CD4-positive, alpha-beta T cell treated with Interleukin-6 at 100 ng/mL for 8 hours (primary cell): Measurements from ENCODE around the gene EGR2.

Experiments
- DNase-seq: peaks from one replicate; pipeline ENCODE4 v3.0.0-alpha.2; 2020; ENCODE audit warnings: mixed read lengths, low spot score

EGR2 gene

DNA sequence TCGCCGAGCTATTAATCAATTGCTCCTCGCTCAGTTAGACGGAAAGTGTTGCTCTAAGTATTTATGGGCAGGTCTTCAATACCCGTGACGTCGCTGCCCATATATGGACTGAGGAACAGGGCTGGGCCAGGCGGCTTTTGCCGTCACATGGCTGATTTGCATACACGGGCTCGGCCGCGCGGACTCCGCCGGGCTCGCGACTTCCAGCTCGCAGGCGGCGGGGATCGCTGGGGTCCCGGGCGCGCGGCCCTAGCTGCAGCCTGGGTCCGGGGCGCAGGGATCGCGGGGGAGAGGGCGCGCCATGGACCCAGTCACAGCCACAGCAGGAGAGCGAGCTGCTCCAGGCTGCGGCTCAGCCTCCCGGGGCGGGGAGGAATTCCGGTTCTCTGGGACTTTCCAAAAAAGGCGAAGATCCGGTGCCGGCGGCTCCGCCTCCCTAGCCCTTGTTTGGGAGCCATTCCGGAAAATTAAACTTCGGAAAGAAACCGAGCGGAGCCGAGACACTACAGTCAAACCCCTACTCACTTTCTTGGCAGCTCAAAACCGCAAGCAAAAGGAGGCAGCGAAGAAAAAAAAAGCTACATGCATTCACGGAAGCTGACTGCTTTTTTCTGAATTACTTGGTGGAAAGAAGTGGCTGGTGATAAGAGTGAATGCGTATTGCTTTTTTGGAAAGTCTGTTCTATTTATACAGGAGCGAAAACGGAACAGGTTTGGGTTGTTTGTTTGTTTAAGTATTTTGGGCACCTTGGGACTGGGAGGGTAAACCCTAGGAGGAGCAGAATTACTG lies at the start of gene EGR2:
Gene EGR2 (minus strand): TSS at position 36 of the 790 bp plus-strand sequence. CDS start 337 bp downstream, outside the sequence.
- DNase-seq, result peak; percentile 95

DNA sequence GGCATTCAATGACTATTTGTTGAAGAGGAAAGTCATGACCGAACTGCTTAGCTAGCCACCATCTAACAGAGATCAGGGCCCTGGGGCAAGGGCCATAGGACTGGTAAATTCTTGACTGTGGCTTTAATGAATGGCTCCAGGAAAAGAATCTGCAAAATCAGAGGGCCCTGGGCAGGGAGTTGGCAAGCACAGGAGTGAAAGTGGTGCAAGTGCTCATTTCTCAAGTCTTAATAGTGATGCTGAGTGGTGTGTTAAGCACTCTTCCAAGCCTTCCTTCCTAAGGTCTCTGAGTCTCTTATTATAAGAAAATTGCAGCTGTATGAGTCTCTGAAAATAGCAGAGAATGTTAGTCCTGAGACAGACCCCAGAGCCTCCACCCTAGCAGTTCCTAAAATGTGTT lies 46.3 kb upstream of the EGR2 start:
- DNase-seq, result no peak

DNA sequence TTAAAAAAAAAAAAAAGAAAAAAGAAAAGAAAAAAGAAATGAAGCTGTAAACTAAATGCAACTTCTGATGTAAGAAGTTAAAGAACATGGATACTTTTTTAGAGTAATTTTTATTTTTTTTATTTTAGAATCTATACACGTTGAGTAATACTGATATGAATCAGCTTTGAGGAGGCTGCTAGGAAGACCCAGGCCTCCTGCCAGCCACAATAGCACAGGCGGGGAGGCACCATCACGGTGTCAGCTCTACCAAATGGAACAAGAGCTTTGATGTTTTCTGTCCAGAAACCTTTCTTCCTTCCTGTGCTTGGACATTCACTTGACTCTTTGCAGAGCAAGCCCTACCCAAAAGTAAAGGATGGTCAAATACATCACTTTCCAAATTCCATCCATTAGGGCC lies 45.3 kb upstream of the EGR2 start:
- no peak for DNase-seq

DNA sequence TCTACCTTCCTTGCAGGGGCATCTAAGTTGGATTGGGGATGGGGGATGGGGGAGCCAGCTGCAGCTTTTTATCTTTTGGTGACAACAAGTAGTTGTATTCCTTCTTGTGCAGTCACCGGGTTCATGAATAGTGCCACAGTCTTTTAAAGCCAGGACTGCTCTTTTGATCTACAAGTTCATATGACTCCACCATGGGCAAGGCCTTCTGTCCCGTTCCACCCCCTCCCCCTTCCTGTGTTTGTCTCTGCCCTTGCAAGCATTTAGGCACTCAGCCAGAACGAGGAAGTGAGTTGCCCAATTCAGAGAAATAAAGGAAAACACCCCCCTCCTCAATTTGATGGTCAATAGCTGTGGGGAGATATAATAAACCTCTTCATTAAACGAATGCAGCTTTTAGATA lies 44.8 kb upstream of the EGR2 start:
- no peak for DNase-seq

DNA sequence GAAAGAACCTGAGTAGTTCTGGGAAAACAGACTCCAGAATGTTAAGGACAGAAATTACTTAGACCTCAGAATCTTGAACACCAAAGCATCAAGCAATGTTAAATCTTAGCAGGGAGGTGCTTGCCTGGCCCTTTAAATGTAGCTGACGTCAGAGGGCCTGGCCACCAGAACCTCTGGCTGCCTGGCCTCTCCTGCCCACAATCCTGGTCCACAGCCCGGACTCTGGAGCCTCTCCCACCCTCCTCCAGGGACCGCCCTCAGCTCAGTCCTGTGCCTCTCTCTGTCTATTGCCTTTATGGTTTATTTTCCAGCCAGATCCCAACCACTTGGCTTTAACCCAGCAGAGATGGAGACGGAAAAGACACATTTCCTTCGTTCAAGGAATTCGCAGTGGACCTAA lies 42.2 kb upstream of the EGR2 start:
- DNase-seq, result no peak

DNA sequence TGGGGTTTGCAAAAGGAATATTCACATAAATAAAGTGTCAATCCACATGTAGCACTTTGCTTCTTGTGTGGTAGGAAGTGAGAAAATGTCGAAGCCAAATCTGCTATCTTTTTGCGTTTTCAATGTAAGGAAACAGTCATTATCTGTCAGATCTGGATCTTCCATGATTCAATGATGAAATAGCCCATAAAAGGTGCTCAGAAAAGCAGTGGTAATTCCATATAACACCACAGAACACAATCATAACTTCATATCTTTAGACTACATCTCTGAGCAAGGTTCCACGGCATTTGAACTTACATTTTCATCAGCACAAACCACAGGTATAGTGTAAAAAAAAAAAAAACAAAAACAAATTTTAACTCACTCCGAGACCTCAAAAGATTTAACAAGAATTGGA lies 39.9 kb upstream of the EGR2 start:
- DNase-seq, result no peak

DNA sequence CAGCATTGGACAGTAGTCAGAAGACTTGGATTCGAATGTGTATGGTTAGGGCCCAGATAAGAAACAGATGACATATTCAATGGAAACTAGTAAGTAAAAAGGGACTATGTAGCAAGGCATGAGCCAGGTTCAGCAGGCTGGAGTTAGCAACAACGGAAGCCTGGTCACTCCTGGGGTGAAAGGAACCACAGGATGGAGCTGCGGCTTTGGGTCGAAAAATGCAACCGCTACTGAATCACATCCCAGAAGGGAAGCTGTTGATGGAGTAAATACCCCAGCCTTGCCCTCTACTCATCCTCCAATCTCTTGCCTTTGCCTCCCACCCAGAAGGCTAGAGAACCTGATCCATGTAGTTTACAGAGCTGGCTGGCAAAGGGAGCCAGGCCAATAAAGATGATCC lies 37.5 kb upstream of the EGR2 start:
- peak; percentile 3 for DNase-seq

DNA sequence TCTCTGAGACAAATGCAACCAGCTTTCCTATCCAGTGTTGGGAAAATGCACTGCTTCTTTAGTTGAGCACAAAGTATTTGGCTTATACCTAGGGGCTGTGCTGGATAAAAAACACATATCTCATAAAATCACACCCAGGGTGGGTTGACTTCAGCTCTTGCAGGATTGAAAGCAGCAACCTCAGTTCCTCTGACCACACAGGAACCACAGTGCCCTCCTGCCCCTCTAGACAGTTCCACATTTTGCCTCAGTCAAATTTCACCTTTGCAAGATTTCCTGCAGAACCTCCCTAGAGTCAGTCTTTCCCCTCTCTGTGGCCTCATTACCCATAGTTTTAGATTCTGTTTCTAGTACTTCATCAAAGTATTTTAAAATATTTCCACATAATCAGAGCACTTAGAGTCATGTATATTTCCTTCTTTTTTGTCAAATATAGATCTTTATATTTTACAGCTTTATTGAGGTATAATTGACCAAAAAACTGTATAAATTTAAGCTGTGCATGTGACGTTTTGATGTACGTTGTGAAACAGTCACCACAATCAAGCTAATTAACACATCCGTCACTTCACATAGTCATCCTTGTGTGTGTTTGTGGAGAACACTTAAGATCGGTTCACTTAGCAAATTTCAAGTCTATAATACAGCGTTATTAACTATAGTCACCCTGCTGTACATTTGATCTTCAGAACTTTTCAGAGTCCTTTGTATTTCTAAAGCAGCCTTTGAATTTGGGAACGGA lies 37.0 kb upstream of the EGR2 start:
- peak; percentile 4 for DNase-seq

DNA sequence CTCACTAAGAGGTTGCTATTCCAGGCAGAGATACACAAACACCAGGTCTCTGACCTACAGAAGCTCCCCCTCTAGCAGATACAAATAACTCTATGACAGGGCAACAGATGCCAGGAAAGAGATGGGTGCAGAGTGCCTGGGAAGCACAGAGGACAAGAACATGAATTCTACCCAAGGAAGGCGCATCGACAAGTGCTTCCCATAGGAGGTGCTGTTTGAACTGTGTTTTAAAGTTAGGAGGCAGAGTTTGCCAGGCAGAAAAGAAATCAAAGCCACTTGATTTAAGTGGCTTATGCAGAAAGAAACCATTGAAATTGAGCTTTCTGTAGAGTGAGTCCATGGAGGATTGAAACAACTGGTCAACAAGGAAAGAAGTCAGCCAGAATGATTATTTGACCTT lies 35.3 kb upstream of the EGR2 start:
- no peak for DNase-seq

DNA sequence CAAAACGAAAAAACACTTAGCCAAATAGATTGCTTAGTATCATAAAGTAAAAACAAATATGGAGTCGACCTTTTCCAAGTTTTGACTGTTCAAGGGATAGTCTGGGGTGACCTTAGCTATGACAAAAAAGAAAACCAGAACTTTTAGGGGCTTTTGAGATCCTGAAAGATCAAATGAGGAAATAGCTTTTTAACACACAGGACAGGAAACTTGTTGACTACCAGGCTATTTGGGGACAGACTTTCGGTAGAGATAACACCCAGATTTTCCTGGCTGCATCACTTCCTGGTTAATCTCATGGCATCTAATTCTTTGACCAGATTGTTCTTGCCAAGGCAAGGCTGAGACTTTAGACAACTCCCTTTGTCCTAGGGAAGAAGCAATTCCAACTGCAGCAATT lies 34.5 kb upstream of the EGR2 start:
- DNase-seq, result no peak

DNA sequence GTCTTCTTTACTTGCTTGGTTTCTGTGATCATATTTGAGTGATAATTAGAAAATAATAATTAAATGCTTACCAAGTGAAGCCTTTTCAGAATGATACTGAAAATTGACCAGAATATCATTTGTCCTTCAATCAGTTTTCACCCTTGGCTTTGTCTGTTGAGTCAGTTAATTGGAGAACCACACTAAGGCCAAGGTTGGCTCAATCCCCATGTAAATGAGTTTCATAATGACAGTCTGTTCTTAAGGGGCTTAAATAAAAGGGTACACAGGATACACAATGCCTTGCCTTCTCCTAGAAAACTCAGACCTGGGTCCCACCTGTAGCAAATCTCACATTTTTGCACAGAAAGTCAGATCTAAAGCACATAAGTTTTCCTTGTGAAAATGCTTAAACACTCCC lies 31.3 kb upstream of the EGR2 start:
- DNase-seq, result no peak

DNA sequence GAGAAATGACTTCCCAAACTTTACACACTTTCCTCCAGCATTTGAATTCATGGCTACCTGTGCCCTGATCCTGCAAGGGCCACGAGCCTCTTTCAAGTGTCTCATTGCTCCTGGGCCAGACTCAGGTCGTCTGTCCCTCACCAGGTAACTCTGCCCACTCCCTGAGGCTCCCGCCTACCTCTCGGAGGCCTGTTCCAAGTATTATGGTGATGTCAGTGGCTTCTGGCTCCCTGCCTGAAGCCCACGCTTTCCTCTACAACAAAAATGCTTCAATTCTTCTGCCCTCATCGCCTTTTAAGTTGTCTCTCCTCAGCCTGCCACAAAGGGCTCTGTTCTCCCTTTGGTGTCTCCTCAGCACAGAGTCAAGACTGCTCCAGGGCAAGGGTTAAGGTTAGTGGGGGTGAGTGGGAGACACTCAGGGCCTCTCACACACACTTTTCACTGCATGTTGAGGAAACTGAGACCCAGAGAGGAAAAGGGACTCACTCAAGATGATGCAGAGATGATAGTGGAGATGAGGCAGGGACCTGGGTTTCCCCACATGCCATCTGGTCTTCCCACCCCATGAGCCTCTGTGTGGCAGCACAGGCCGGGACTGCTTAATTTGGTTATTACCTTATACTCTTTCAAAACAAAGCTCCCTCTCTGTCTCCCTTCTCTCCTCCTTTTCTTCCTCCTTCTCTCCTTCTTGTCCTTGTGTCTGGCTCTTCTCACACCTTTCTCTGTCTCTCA lies 28.3 kb upstream of the EGR2 start:
- no peak for DNase-seq

DNA sequence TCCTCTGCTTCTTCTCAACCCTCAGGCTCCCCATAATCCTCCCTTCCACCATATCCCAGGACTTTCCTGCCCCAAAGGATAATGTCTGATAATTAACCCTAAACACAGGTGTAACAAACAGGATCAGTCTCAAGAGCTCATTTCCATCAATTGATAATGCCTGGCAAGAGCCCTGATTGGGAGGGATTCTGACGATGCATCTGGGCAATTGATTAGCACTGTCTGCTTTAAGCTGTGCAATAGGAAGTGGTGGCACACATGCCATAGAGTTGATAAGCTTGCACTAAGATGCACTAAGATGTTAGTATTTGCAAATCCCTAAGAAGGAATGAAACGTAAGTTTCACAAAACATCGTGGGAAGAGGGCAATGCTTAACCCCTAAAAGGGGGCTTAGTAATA lies 27.4 kb upstream of the EGR2 start:
- no peak for DNase-seq

DNA sequence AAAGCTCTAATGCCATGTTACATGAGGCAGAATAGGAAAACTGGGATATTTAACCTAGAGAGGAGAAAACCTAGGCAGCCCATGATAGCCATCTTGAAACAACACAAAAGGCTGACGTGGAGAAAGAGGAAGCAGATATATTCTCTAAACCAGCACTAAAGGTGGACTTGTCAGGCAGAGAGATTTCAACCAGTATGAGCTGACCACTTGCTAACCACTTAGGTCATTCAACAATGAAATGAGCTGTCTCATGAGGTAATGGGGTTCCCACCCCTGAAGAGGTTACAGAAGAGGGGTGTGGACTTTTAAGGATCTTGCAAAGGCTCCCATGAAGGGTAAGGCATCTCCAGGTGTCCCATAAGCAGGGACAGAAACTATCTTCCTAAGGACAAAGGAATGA lies 26.8 kb upstream of the EGR2 start:
- DNase-seq, result no peak

DNA sequence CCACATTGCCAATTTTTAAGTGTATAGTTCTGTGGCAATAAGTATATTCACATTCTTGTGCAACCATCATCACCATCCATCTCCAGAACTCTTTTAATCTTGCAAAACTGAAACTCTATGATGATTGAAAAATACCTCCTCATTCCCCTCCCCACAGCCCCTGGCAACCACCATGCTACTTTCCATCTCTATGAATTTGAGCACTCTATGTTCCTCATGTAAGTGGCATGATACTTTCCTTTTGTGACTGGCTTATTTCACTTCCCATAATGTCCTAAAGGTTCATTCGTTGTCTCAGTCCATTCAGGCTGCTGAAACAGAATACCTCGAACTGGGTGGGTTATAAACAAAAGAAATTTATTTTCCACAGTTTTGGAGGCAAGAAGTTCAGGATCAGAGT lies 23.4 kb upstream of the EGR2 start:
- DNase-seq, result no peak

DNA sequence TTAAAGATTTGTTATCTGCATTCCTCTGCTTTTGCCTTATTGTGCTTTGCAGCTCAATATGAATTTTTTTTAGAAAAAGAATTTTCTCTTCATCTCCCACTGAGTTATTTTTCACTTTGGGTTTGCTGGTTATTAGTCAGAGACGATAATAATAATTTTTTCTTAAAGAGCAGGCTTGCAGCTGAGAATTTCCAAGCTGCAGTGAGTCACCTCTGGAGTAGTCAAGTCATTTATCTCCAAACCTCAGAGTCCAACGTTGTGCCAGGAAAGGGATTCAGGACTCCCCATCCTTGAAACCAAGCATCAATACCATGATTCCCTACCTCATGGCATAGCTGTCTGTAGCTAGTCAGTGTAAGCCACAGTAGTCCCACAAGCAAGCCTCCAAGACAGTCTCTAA lies 15.2 kb upstream of the EGR2 start:
- no peak for DNase-seq

DNA sequence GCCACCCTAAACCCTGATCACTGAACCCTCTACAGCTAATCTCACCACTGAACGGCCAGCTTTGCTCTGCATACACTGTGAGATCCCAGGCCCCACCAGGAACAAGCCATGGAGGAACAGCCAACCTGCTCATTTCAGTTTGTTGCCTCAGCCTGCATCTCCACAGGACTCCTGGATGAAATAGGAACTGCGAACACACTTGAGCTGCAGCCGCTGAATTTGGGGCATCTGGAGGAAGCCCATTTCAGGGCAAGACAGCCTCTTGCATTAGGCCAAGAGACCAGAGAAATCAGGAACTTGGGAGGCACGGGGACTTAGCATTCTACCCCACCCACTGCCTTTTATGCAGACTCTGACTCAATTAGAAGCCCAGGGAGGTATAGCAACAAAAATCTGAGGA lies 14.5 kb upstream of the EGR2 start:
- DNase-seq, result no peak

DNA sequence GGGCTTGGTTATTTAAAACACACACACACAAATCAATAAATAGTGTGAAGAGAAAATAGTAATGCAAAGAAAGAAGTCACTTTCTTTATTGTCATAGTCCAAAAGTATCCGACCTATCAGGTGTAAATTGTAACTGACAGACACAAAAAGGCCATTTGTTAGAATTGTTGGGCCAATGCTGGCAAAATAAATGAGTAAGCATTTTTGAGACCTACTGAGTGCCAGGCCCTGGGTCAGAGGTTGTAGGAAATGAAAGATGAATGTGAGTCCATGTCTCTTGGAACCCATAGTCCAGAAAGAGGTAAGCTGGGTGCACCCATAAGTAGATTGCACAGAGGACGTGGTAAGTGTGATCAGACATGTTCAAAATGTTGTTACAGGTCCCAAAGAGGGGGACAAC lies 13.5 kb upstream of the EGR2 start:
- no peak for DNase-seq

DNA sequence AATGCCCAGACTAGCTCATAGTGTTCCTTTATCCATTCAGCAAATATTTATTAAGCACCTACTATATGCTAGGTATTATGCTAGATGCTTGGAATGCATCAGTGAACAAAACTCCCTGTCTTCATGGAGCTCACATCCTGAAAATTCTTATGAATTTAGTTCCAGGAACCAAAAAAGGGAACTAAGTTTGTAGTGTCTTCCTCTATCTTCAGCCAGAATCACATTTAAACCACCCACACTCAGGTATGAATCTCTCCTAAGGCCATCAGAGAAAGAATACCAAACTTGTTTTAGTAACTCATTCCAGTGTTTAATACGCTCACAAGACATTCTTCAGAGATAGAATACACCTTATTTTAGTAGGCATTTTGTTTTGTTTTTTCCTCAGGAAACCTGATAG lies 10.1 kb upstream of the EGR2 start:
- DNase-seq, result no peak

DNA sequence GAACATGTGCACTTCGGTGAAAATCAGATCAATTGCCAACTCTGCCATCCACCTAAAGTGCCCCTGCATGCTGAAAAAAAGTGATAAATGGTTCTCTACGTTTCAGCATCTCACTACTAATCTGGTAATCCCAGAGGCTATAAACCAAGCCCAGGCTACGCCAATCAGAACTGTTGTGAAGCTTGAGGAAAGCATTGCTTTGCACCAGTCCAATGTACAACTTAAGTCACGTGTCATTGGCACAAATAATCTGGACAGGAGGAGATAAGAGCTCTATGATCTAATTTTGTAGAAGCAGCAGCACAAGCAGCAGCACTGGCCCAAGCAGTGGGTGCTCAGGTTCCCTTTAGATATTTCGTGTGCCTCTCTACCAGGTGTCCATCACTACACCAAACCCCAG lies 4.4 kb upstream of the EGR2 start:
- DNase-seq, result no peak

DNA sequence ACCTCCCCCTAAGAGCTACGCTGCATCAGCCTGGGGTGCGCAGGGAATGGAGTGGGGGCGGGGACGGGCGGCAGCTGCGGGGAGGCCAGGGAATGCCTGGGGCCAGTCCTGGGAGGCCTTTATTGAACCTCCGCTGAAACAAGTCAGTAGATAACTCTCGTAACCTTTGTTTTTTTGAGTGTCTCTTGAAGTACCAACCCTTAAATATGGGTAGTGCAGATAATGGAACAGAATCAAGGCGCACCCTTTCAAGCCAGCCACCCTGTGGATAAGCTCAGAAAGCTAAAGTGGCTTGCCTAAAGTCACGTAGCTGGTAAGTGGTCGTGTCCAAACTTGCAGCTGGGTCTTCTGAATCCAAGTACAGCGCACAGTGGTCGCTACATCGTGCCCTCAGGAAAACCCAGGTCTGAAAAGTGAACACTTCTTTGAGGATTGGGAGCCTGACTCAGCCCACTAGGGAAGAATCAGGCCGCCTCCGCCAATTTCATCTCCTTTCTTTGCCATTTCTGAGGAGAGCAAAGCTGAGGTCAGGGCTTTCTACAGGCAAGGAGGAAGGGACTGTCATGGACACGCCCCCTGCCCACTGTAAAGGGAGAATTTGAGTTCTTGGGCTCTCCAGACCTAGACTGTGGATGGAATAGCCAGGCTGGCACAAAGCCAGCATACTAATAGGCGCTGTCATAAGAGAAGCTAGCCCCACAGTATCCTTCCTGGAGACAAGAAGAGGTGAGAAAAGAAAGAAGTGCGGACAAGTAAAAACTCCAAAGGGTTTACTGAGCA lies 3.2 kb upstream of the EGR2 start:
- DNase-seq, result no peak

DNA sequence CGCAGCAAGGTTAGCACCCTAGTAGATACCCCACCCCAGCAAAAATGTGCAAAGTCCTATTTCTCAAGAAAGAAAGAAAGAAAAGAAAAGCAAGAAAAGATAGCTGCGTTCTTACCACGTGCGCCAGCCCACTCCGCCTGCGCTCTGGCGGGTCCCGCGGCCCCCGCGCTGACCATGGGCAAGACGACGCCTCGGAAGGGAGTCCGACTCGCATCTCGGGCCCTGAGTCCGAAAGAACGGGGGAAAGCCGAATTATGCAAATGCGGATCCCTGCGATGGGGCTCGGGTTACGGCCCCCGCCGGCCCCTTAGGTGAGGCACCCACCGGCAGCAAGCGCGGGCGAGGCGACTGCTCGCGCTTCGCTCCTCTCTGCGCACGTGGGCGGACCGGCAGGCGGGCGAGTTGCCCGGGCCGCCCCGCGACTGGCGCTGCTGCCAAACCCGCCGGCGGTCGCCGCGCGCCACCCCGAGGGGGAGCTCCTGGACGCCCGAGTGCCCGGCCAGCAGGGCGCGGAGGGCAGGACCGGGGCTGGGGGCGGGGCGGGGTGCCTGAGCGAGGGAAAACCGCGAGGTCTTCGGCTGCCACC lies 2.4 kb upstream of the EGR2 start:
- no peak for DNase-seq
